ENCODE data around the gene COX7A2L. TPM values are rescaled to one million over a fixed set of nuclear protein-coding genes. Genes with fewer than 3 reads are reported as not detected.

Gene COX7A2L
- total and polyA plus RNA-seq, 2 of the 8 experiments (the other 6 are each of a cell fraction or from before 2014, with no cell fraction given): 85.6 to 114 TPM

DNA sequence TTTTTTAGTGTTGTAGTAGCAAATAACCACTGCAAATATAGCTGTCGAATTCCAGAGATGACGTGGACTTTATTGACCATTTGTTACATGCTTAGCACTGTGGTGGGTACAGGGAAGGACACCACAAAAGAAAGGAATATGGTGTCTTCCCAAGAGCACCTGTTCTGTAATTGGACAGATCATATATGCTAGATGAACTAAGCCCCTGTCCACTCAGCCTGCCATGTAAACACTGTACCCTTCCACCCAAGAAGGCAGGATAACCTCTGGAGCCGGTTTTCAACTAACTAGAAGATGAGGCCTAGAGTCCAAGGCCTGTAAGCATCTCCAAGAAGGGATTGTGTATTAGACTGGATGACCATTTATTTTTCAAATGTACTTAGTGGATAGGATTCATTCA, 44.1 kb downstream of the COX7A2L start:
- Histone ChIP-seq H2BK15ac (ENCODE audit: low read length) (no peak overlapping the region), H3K18ac (ENCODE audit: extremely low read depth, low read length) (no peak overlapping the region), H4K91ac (replicated peaks; ENCODE audit: insufficient read length, low read length) (no peak overlapping the region), H3K4me1 (replicated peaks in 1 of 4; ENCODE audit: control insufficient read depth in 3 of 4, insufficient read depth in 4 of 4, low read length in 3 of 4) (no peaks in the 10 kb centered on the region), H2BK120ac (replicated peaks; ENCODE audit: low read depth, low read length) (no peak overlapping the region), H2AK5ac (ENCODE audit: low read depth, low read length) (no peak overlapping the region), H3K79me2 (ENCODE audit: control insufficient read depth in 1 of 2, insufficient read depth in 2 of 2, low read length in 2 of 2) (no peaks in the 10 kb centered on the region), H3K4me3 (ENCODE audit: extremely low read depth in 1 of 4, insufficient read depth in 2 of 4, low read depth in 3 of 4, low read length in 4 of 4) (no peak overlapping the region), H3K4ac (replicated peaks; ENCODE audit: insufficient read length, low read depth, low read length) (no peak overlapping the region), H4K20me1 (replicated peaks in 1 of 2; ENCODE audit: control insufficient read depth in 1 of 2, insufficient read depth in 2 of 2, low read length in 2 of 2) (peaks cover 0 to 1% of the 10 kb centered on the region in 2 experiments), H2BK12ac (ENCODE audit: low read depth, low read length) (no peak overlapping the region), H3K4me2 (ENCODE audit: insufficient read depth in 1 of 2, low read depth in 2 of 2, low read length in 2 of 2) (no peak overlapping the region), H3K27me3 (replicated peaks in 1 of 4; ENCODE audit: control insufficient read depth in 3 of 4, extremely low read depth in 1 of 4, insufficient read depth in 3 of 4, low read length in 3 of 4) (no peaks in the 10 kb centered on the region), H4K5ac (ENCODE audit: insufficient read length, low read depth, low read length) (no peak overlapping the region), H3K79me1 (ENCODE audit: low read depth, low read length) (no peaks in the 10 kb centered on the region), H3K14ac (ENCODE audit: insufficient read length) (no peak overlapping the region), H3K23me2 (ENCODE audit: low read depth, low read length) (no peaks in the 10 kb centered on the region), H4K8ac (ENCODE audit: extremely low read depth, insufficient read depth, low read length) (no peak overlapping the region), H3K23ac (ENCODE audit: insufficient read length) (no peak overlapping the region), H2BK20ac (ENCODE audit: low read length) (no peak overlapping the region), H3K56ac (replicated peaks; ENCODE audit: insufficient read length, low read depth, low read length) (no peak overlapping the region), H3K27ac (ENCODE audit: low read depth, low read length) (no peak overlapping the region), H2BK5ac (ENCODE audit: low read depth, low read length) (no peak overlapping the region), H3K36me3 (ENCODE audit: control insufficient read depth in 2 of 4, insufficient read depth in 4 of 4, low read length in 3 of 4) (peaks cover 0 to 37% (median 14%) of the 10 kb centered on the region in 4 experiments; a peak in 5 of 8 replicates), H2AFZ (ENCODE audit: low read length) (no peak overlapping the region), H3K9ac (replicated peaks in 1 of 4; ENCODE audit: extremely low read depth in 1 of 4, low read depth in 3 of 4, low read length in 3 of 4) (no peak overlapping the region), H3K9me3 (ENCODE audit: insufficient read depth in 2 of 2, low read depth in 1 of 2, low read length in 1 of 2) (no peaks in the 10 kb centered on the region)
- CTCF ChIA-PET (ENCODE audit: partially characterized antibody): interaction anchor here (1.1 kb wide), 1 partner anchor 12 kb away, joined by 5 read pairs; no protein-coding TSS in a partner anchor
- POLR2A ChIA-PET (ENCODE audit: partially characterized antibody): interaction anchor here (0.9 to 1.2 kb wide), 2 partner anchors 18 to 29 kb away, joined by 3 read pairs; no protein-coding TSS in a partner anchor
- FAIRE-seq (no peak), DNase-seq (ENCODE audit: low read depth in 1 of 2, low spot score in 2 of 2) (no peak)
- 72% methylated on average over 3 of the region's 3 CpGs; no CpG with 5 or more reads in 1 of the 2 experiments for WGBS, 2 experiments (ENCODE audit: extremely low coverage in 1 of 2, insufficient coverage in 1 of 2, insufficient read length in 1 of 2, insufficient replicate concordance in 2 of 2, low coverage in 1 of 2, low lambda C conversion rate in 2 of 2, missing lambda C conversion rate in 1 of 2)
- TF ChIP-seq USF2 (IDR thresholded peaks at IDR 0.05; ENCODE audit: low read length) (no peak), RNF2 (IDR thresholded peaks at IDR 0.05; ENCODE audit: borderline replicate concordance, low read depth, low read length, missing control alignments, poor library complexity, severe bottlenecking) (no peak), MAFK (IDR thresholded peaks at IDR 0.05; ENCODE audit: low read depth, low read length) (no peak), SUZ12 (IDR thresholded peaks at IDR 0.05; ENCODE audit: low read length) (no peak)

All from H1 (cell line).